ENCODE data around the gene NGB. TPM values are rescaled to one million over a fixed set of nuclear protein-coding genes. Genes with fewer than 3 reads are reported as not detected.

The NGB gene
- total and polyA plus RNA-seq, 2 donors (not counting 1 experiment from before 2014, with no cell fraction given): not detected

- no peak overlapping the region for H3K9ac ChIP-seq (ENCODE audit: insufficient read depth, low read length)
- H3K79me2 ChIP-seq (ENCODE audit: control insufficient read depth, insufficient read depth, low read length): no peaks in the 10 kb centered on the region
- TF ChIP-seq CTCF (conservative IDR thresholded peaks at IDR 0.05 in 1 of 2, IDR thresholded peaks at IDR 0.05 in 1 of 2; ENCODE audit: low read depth in 1 of 2, low read length in 2 of 2) (no peak), EZH2 (IDR thresholded peaks at IDR 0.05; ENCODE audit: low read length, missing control alignments) (no peak)
- H3K36me3 ChIP-seq (ENCODE audit: control insufficient read depth, insufficient read depth, low read length): peaks cover 8% of the 10 kb centered on the region
- H3K4me1 ChIP-seq (ENCODE audit: control insufficient read depth, extremely low read depth, insufficient read depth, low read length): no peaks in the 10 kb centered on the region
- H3K4me3 ChIP-seq (replicated peaks in 1 of 4; ENCODE audit: control extremely low read depth in 1 of 4, insufficient read depth in 1 of 4, low read depth in 3 of 4, low read length in 4 of 4): no peak overlapping the region
- H2AFZ ChIP-seq (ENCODE audit: low read length): no peak overlapping the region
- H3K27ac ChIP-seq (ENCODE audit: insufficient read depth, low read length): no peak overlapping the region
- H3K4me2 ChIP-seq (ENCODE audit: extremely low read depth, insufficient read depth, low read length): no peak overlapping the region
- H3K27me3 ChIP-seq (ENCODE audit: control insufficient read depth, insufficient read depth, low read length): no peaks in the 10 kb centered on the region
- H4K20me1 ChIP-seq (ENCODE audit: control insufficient read depth, extremely low read depth, insufficient read depth, low read length): no peaks in the 10 kb centered on the region
- H3K9me3 ChIP-seq (ENCODE audit: control insufficient read depth, insufficient read depth, low read depth, low read length): no peaks in the 10 kb centered on the region
- DNase-seq (ENCODE audit: low read depth in 2 of 2): no peak
These were observed 8.7 kb upstream of the NGB start for GRCh38 chr14:77279719-77280118.

DNA sequence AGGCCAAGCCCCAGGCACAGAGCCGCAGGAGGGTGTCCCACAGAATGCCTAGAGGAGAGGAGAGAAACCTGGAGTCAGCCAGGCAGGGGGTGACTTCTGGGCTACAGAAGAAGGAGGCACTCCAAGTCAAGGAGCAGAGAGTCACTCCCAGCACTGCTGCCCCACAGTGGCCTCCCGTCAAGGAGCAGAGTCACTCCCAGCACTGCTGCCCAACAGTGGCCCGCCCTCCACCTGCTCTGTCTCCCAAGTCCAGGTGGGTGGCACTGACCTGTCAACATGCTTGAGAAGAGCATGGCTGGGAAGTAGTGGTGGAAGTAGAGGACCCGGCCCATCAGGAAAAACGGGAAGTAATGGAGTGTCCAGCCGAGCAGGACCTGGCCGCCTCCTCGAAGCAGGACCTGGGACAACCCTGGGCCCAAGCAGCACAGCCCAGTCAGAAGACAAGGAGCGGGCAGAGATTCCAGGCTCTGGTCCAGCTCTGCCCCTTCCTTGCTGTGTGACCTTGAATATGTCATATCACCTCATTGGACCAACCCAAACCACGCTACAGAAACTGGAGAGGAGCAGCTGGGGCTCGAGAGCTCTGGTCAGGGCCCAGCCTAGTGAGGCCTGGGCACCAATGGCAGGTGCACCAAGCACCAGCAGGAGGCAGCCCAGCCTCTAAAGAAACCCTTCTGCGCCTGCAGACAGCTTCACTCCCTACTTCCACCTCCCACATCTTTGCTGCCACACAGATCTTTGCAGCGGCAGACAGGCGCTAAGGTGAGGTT, 7.6 kb upstream of the NGB start:
- DNase-seq (ENCODE audit: low read depth in 2 of 2): no peak
- Histone ChIP-seq H3K4me2 (ENCODE audit: extremely low read depth, insufficient read depth, low read length) (no peak overlapping the region), H4K20me1 (ENCODE audit: control insufficient read depth, extremely low read depth, insufficient read depth, low read length) (no peaks in the 10 kb centered on the region), H3K36me3 (ENCODE audit: control insufficient read depth, insufficient read depth, low read length) (peaks cover 8% of the 10 kb centered on the region), H3K27me3 (ENCODE audit: control insufficient read depth, insufficient read depth, low read length) (no peaks in the 10 kb centered on the region), H3K4me1 (ENCODE audit: control insufficient read depth, extremely low read depth, insufficient read depth, low read length) (no peaks in the 10 kb centered on the region), H3K79me2 (ENCODE audit: control insufficient read depth, insufficient read depth, low read length) (no peaks in the 10 kb centered on the region), H2AFZ (ENCODE audit: low read length) (no peak overlapping the region), H3K9ac (ENCODE audit: insufficient read depth, low read length) (no peak overlapping the region), H3K9me3 (ENCODE audit: control insufficient read depth, insufficient read depth, low read depth, low read length) (no peaks in the 10 kb centered on the region), H3K4me3 (replicated peaks in 1 of 4; ENCODE audit: control extremely low read depth in 1 of 4, insufficient read depth in 1 of 4, low read depth in 3 of 4, low read length in 4 of 4) (no peak overlapping the region), H3K27ac (ENCODE audit: insufficient read depth, low read length) (no peak overlapping the region)
- TF ChIP-seq CTCF (conservative IDR thresholded peaks at IDR 0.05 in 1 of 2, IDR thresholded peaks at IDR 0.05 in 1 of 2; ENCODE audit: low read depth in 1 of 2, low read length in 2 of 2): no peak
- no peak for TF ChIP-seq EZH2 (IDR thresholded peaks at IDR 0.05; ENCODE audit: low read length, missing control alignments)

DNA sequence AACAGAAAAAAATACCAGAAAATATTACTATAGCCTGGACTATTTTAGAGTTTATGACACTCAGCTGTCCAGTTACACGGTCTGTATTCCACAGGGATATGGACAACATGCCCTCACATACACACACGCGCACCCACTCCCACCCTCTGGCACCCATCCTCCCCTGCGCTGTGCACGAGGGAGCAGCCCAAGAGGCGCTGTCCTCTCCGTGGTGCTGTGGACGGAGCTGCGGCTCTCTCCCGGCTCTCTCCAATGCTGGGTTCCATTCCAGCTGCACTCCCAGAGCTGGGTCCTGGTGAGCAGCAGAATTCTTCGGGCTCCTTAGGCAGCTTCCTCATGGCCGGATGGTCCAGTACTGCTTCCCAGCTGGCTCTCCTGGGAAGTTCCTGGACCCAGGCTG, 6.0 kb upstream of the NGB start:
- TF ChIP-seq EZH2 (IDR thresholded peaks at IDR 0.05; ENCODE audit: low read length, missing control alignments) (no peak), CTCF (conservative IDR thresholded peaks at IDR 0.05 in 1 of 2, IDR thresholded peaks at IDR 0.05 in 1 of 2; ENCODE audit: low read depth in 1 of 2, low read length in 2 of 2) (no peak)
- H3K4me1 ChIP-seq (ENCODE audit: control insufficient read depth, extremely low read depth, insufficient read depth, low read length): no peaks in the 10 kb centered on the region
- H3K4me3 ChIP-seq (replicated peaks in 1 of 4; ENCODE audit: control extremely low read depth in 1 of 4, insufficient read depth in 1 of 4, low read depth in 3 of 4, low read length in 4 of 4): no peak overlapping the region
- peaks cover 8% of the 10 kb centered on the region for H3K36me3 ChIP-seq (ENCODE audit: control insufficient read depth, insufficient read depth, low read length)
- H3K4me2 ChIP-seq (ENCODE audit: extremely low read depth, insufficient read depth, low read length): no peak overlapping the region
- H3K27me3 ChIP-seq (ENCODE audit: control insufficient read depth, insufficient read depth, low read length): no peaks in the 10 kb centered on the region
- no peak overlapping the region for H3K9ac ChIP-seq (ENCODE audit: insufficient read depth, low read length)
- no peak overlapping the region for H2AFZ ChIP-seq (ENCODE audit: low read length)
- no peak for DNase-seq (ENCODE audit: low read depth in 2 of 2)
- H3K79me2 ChIP-seq (ENCODE audit: control insufficient read depth, insufficient read depth, low read length): no peaks in the 10 kb centered on the region
- H3K9me3 ChIP-seq (ENCODE audit: control insufficient read depth, insufficient read depth, low read depth, low read length): no peaks in the 10 kb centered on the region
- no peaks in the 10 kb centered on the region for H4K20me1 ChIP-seq (ENCODE audit: control insufficient read depth, extremely low read depth, insufficient read depth, low read length)
- no peak overlapping the region for H3K27ac ChIP-seq (ENCODE audit: insufficient read depth, low read length)

Data from fibroblast of lung (primary cell).